K562 (cell line): Measurements from ENCODE around the gene CECR2. TPM values are rescaled to one million over a fixed set of nuclear protein-coding genes. Genes with fewer than 3 reads are reported as not detected.

ENCODE experiments used
- ARID1B ChIP-seq: fragments of 450-650 bp; IDR thresholded peaks from 2 replicates; pipeline ENCODE4 v1.6.1; 2016; ENCODE audit warnings: antibody characterized with exemption, mild to moderate bottlenecking, inconsistent platforms
- ATF1 ChIP-seq, 2 experiments: fragments of 450-650 bp in 1 of 2; IDR thresholded peaks; 2 replicates each; pipeline ENCODE4 v1.6.1; 2016; ENCODE audit warnings: missing compliant biosample characterization in 1 of 2, missing genetic modification characterization in 1 of 2
- CC2D1A ChIP-seq: fragments of 450-650 bp; IDR thresholded peaks from 2 replicates; pipeline ENCODE4 v1.6.1; 2017; ENCODE audit warnings: mild to moderate bottlenecking
- GABPA ChIP-seq: fragments of 200-800 bp; sonication (Bioruptor generic); conservative IDR thresholded peaks from 2 replicates; pipeline ENCODE4 v1.6.1; 2016; ENCODE audit warnings: low read depth, missing genetic modification characterization, missing compliant biosample characterization
- KDM1A ChIP-seq, 2 experiments: fragments of 450-650 bp; IDR thresholded peaks; 2 replicates each; pipeline ENCODE4 v1.6.1; 2016; ENCODE audit warnings: mild to moderate bottlenecking in 2 of 2
- KLF6 ChIP-seq: fragments of 250-450 bp; sonication (Bioruptor Pico); IDR thresholded peaks from 2 replicates; pipeline ENCODE4 v1.4.0; 2020; ENCODE audit warnings: mild to moderate bottlenecking, moderate library complexity, borderline replicate concordance
- PTTG1 ChIP-seq: fragments of 450-650 bp; IDR thresholded peaks from 2 replicates; pipeline ENCODE4 v1.6.1; 2016; ENCODE audit warnings: low read depth, mild to moderate bottlenecking, missing genetic modification characterization, missing compliant biosample characterization
- RBM34 ChIP-seq: fragments of 200-400 bp; formaldehyde crosslinking; IDR thresholded peaks from 2 replicates; pipeline ENCODE4 v1.6.1; 2018; ENCODE audit warnings: low read length, borderline replicate concordance; ENCODE audit not compliant: insufficient read depth
- TARDBP ChIP-seq: fragments of 450-650 bp; IDR thresholded peaks from 2 replicates; pipeline ENCODE4 v1.6.1; 2016
- TCF3 ChIP-seq: sonication (generic); formaldehyde crosslinking; IDR thresholded peaks from 2 replicates; pipeline ENCODE4 v1.4.0; 2020; ENCODE audit warnings: mild to moderate bottlenecking, missing genetic modification reagents
- ZBTB7A ChIP-seq: IDR thresholded peaks from 2 replicates; pipeline ENCODE4 v1.6.1; 2011; ENCODE audit warnings: low read depth, mild to moderate bottlenecking, low read length, moderate library complexity, borderline replicate concordance; ENCODE audit not compliant: control insufficient read depth
- ZNF274 ChIP-seq: IDR thresholded peaks from 2 replicates; pipeline ENCODE4 v1.6.1; 2011; ENCODE audit warnings: low read depth, mild to moderate bottlenecking, low read length, moderate library complexity, borderline replicate concordance
- polyA plus RNA-seq, 8 experiments: library from polyadenylated mRNA; depleted of rRNA in 4 of 8; stranded (reverse) in 5 of 8; unstranded in 3 of 8; fragments of >200 nt; fragmentation: Nextera tagmentation in 2 of 8; fragmentation: Illumina TruSeq in 1 of 8; extraction: Ambion mirVana in 2 of 8; extraction: Trizol in 1 of 8; gene quantifications; 2 replicates each; pipeline versions ENCODE4 v1.2.1 to v1.2.3, GENCODE V29; 2011 to 2014; ENCODE audit warnings: inconsistent platforms in 1 of 8, missing spikeins in 1 of 8
- total RNA-seq, 7 experiments: library from RNA; depleted of rRNA in 6 of 7; stranded (reverse); fragments of >200 nt in 6 of 7; fragmentation: Illumina TruSeq in 2 of 7; extraction: Trizol in 2 of 7; gene quantifications; 2 replicates each; pipeline versions ENCODE4 v1.2.1 to v1.2.3, GENCODE V29; 2011 to 2021; ENCODE audit warnings: low replicate concordance in 1 of 7
- TF ChIP-seq, protein P1 (sequence below), 2 experiments: IDR thresholded peaks in 1 of 2; conservative IDR thresholded peaks in 1 of 2; 2 replicates each; pipeline ENCODE4 v1.6.1; 2016; ENCODE audit warnings: low read depth in 2 of 2, mild to moderate bottlenecking in 1 of 2, missing compliant biosample characterization in 1 of 2, missing genetic modification characterization in 1 of 2, moderate library complexity in 1 of 2
- TF ChIP-seq, protein P2 (sequence below), 2 experiments: fragments of 200-800 bp in 1 of 2; sonication (Bioruptor generic) in 1 of 2; sonication (generic) in 1 of 2; formaldehyde crosslinking in 1 of 2; IDR thresholded peaks in 1 of 2; conservative IDR thresholded peaks in 1 of 2; 2 replicates each; pipeline versions ENCODE4 v1.5.0 to v1.6.1; 2016 to 2020; ENCODE audit warnings: missing compliant biosample characterization in 1 of 2, missing genetic modification characterization in 1 of 2, missing genetic modification reagents in 1 of 2
- TF ChIP-seq, protein P3 (sequence below): fragments of 450-650 bp; conservative IDR thresholded peaks from 2 replicates; pipeline ENCODE4 v1.6.1; 2016; ENCODE audit warnings: missing genetic modification characterization, low read depth, mild to moderate bottlenecking, control low read depth, missing compliant biosample characterization
- TF ChIP-seq, protein P4 (sequence below): sonication (generic); formaldehyde crosslinking; IDR thresholded peaks from 2 replicates; pipeline ENCODE4 v1.8.0; 2022; ENCODE audit warnings: mild to moderate bottlenecking, missing genetic modification reagents

Gene CECR2
- total and polyA plus RNA-seq, 9 of the 15 experiments (the other 6 are each of a cell fraction or from before 2014, with no cell fraction given), result 0.01 to 1.00 (median 0.27) TPM

DNA sequence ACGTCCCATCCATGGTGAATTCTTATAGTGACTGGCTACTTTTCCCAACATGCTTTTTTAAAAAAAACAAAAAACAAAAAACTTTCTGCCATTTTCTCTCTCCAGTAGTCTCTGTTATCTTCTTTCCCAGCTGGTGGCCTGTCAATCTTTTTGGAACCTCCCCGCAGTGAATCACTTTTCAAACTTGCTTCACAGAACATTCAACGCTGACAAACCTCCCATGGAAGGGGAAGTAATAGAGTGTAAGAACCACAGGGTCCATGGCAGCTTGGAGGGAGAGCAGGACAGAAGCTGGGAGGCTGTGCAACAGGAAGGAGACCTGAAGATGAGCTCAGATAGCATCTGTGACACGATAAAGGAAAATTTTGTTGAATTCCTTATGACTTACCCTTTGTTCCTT lies 9.8 kb upstream of the CECR2 start (continued):
- no peak for TF ChIP-seq ZBTB7A
- no peak for TF ChIP-seq PTTG1 (tag)
- TF ChIP-seq ATF1 (CRISPR knock-in tag; IDR thresholded peaks at IDR 0.05), result no peak
- TF ChIP-seq ATF1 (tag; IDR thresholded peaks at IDR 0.05), result 0 out of 2 replicates have a peak, but pooled peaks have one; percentile 46
- TF ChIP-seq CC2D1A, result no peak
- TF ChIP-seq, protein P1, sequence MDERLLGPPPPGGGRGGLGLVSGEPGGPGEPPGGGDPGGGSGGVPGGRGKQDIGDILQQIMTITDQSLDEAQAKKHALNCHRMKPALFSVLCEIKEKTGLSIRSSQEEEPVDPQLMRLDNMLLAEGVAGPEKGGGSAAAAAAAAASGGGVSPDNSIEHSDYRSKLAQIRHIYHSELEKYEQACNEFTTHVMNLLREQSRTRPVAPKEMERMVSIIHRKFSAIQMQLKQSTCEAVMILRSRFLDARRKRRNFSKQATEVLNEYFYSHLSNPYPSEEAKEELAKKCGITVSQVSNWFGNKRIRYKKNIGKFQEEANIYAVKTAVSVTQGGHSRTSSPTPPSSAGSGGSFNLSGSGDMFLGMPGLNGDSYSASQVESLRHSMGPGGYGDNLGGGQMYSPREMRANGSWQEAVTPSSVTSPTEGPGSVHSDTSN (CRISPR knock-in tag; IDR thresholded peaks at IDR 0.05; ENCODE audit: low read depth), result peak; percentile 47; the same call in 1 of the 2 replicates
- TF ChIP-seq, protein P1 (tag; conservative IDR thresholded peaks at IDR 0.05; ENCODE audit: low read depth), result peak; percentile 99
- no peak for TF ChIP-seq KLF6
- TF ChIP-seq ZNF274, result no peak
- TF ChIP-seq TCF3 (CRISPR knock-in tag), result peak; percentile 75
- peak; percentile 58 to 62; a peak in 3 of 4 replicates for TF ChIP-seq KDM1A (IDR thresholded peaks at IDR 0.05)
- TF ChIP-seq, protein P2, sequence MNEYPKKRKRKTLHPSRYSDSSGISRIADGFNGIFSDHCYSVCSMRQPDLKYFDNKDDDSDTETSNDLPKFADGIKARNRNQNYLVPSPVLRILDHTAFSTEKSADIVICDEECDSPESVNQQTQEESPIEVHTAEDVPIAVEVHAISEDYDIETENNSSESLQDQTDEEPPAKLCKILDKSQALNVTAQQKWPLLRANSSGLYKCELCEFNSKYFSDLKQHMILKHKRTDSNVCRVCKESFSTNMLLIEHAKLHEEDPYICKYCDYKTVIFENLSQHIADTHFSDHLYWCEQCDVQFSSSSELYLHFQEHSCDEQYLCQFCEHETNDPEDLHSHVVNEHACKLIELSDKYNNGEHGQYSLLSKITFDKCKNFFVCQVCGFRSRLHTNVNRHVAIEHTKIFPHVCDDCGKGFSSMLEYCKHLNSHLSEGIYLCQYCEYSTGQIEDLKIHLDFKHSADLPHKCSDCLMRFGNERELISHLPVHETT (CRISPR knock-in tag; conservative IDR thresholded peaks at IDR 0.05 in 1 of 2, IDR thresholded peaks at IDR 0.05 in 1 of 2), result peak in 1 of 2 experiments; percentile 54; a peak in 1 of 4 replicates
- TF ChIP-seq TARDBP, result 0 out of 2 replicates have a peak, but pooled peaks have one; percentile 39
- TF ChIP-seq, protein P3, sequence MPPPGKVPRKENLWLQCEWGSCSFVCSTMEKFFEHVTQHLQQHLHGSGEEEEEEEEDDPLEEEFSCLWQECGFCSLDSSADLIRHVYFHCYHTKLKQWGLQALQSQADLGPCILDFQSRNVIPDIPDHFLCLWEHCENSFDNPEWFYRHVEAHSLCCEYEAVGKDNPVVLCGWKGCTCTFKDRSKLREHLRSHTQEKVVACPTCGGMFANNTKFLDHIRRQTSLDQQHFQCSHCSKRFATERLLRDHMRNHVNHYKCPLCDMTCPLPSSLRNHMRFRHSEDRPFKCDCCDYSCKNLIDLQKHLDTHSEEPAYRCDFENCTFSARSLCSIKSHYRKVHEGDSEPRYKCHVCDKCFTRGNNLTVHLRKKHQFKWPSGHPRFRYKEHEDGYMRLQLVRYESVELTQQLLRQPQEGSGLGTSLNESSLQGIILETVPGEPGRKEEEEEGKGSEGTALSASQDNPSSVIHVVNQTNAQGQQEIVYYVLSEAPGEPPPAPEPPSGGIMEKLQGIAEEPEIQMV, result no peak
- no peak for TF ChIP-seq RBM34
- no peak for TF ChIP-seq GABPA (tag)
- TF ChIP-seq ARID1B, result peak; percentile 94
- TF ChIP-seq, protein P4, sequence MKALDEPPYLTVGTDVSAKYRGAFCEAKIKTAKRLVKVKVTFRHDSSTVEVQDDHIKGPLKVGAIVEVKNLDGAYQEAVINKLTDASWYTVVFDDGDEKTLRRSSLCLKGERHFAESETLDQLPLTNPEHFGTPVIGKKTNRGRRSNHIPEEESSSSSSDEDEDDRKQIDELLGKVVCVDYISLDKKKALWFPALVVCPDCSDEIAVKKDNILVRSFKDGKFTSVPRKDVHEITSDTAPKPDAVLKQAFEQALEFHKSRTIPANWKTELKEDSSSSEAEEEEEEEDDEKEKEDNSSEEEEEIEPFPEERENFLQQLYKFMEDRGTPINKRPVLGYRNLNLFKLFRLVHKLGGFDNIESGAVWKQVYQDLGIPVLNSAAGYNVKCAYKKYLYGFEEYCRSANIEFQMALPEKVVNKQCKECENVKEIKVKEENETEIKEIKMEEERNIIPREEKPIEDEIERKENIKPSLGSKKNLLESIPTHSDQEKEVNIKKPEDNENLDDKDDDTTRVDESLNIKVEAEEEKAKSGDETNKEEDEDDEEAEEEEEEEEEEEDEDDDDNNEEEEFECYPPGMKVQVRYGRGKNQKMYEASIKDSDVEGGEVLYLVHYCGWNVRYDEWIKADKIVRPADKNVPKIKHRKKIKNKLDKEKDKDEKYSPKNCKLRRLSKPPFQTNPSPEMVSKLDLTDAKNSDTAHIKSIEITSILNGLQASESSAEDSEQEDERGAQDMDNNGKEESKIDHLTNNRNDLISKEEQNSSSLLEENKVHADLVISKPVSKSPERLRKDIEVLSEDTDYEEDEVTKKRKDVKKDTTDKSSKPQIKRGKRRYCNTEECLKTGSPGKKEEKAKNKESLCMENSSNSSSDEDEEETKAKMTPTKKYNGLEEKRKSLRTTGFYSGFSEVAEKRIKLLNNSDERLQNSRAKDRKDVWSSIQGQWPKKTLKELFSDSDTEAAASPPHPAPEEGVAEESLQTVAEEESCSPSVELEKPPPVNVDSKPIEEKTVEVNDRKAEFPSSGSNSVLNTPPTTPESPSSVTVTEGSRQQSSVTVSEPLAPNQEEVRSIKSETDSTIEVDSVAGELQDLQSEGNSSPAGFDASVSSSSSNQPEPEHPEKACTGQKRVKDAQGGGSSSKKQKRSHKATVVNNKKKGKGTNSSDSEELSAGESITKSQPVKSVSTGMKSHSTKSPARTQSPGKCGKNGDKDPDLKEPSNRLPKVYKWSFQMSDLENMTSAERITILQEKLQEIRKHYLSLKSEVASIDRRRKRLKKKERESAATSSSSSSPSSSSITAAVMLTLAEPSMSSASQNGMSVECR (CRISPR knock-in tag), result no peak
